Small intestine (tissue), 7 donors: Measurements from ENCODE around the gene HUNK. TPM values are rescaled to one million over a fixed set of nuclear protein-coding genes. Genes with fewer than 3 reads are reported as not detected.
A peak's percentile ranks its signal among the peaks of the same experiment; 100 is the strongest.
"Not testable (repeated sequence)": the region's sequence is repeated elsewhere in the genome, so short reads cannot be mapped to it uniquely, and the experiment has no call there.

Experiments
- DNase-seq, 2 donors: peaks; one replicate each; pipeline versions ENCODE4 v3.0.0 to v3.0.0-alpha.2; 2013
- FAIRE-seq: peaks from 2 replicates; lab custom pipeline; 2012; peaks lifted over from hg19 to GRCh38; lab: Jason Lieb, UNC
- H3K27ac ChIP-seq, 3 donors: one replicate each; pipeline ENCODE4 v1.5.1; 2013; ENCODE audit warnings: low read length in 2 of 3, mild to moderate bottlenecking in 2 of 3, control low read depth in 1 of 3, inconsistent platforms in 1 of 3, low read depth in 1 of 3, moderate library complexity in 1 of 3
- H3K27me3 ChIP-seq, 3 donors: one replicate each; pipeline ENCODE4 v1.6.1; 2013; ENCODE audit warnings: low read length in 3 of 3, inconsistent platforms in 1 of 3; ENCODE audit not compliant: control insufficient read depth in 3 of 3, insufficient read depth in 3 of 3
- H3K36me3 ChIP-seq, 3 donors: one replicate each; pipeline ENCODE4 v1.6.1; 2013; ENCODE audit warnings: low read length in 3 of 3, inconsistent platforms in 1 of 3, low read depth in 1 of 3, mild to moderate bottlenecking in 1 of 3, moderate library complexity in 1 of 3; ENCODE audit not compliant: control insufficient read depth in 3 of 3, insufficient read depth in 2 of 3
- H3K4me1 ChIP-seq, 3 donors: one replicate each; pipeline ENCODE4 v1.6.1; 2013; ENCODE audit warnings: low read length in 2 of 3, inconsistent platforms in 1 of 3, low read depth in 1 of 3, mild to moderate bottlenecking in 1 of 3, moderate library complexity in 1 of 3; ENCODE audit not compliant: control insufficient read depth in 3 of 3, insufficient read depth in 2 of 3
- H3K4me3 ChIP-seq, 3 donors: one replicate each; pipeline ENCODE4 v1.5.1; 2013; ENCODE audit warnings: low read length in 3 of 3, control low read depth in 1 of 3, inconsistent platforms in 1 of 3, low read depth in 1 of 3, mild to moderate bottlenecking in 1 of 3, moderate library complexity in 1 of 3
- H3K9me3 ChIP-seq, 2 donors: one replicate each; pipeline ENCODE4 v1.6.1; 2013; ENCODE audit warnings: low read depth in 1 of 2, low read length in 1 of 2; ENCODE audit not compliant: control insufficient read depth in 2 of 2, insufficient read depth in 1 of 2
- WGBS, 3 donors: extraction: QIAGEN DNeasy Blood & Tissue Kit; methylation state at CpG; one replicate each; pipeline ENCODE4 v1.1.7; 2013; 5-methylcytosine and 5-hydroxymethylcytosine counted together
- polyA plus RNA-seq, 4 donors: library from polyadenylated mRNA; stranded (reverse) in 3 of 4; unstranded in 1 of 4; fragments of 200-250 nt in 3 of 4; fragments of 120-200 nt in 1 of 4; gene quantifications; one replicate each; pipeline versions ENCODE4 v1.2.1 to v1.2.3, GENCODE V29; 2013
- donor health status: healthy with polysubstance abuse.
- donor health status: control.
- donor health status: control.
- donor health status: Bipolar disorder and iron deficiency.
- donor health status: healthy.

The HUNK gene
- polyA plus RNA-seq, 4 donors, result 1.1 to 8.4 (median 2.3) TPM

GRCh38 chr21:31862078-31862477 is 10.7 kb upstream of the HUNK start:
- Histone ChIP-seq H3K27me3 (no peaks in the 10 kb centered on the region), H3K9me3 (peaks cover 0 to 4% of the 10 kb centered on the region in 2 donors), H3K27ac (no peak overlapping the region), H3K36me3 (no peaks in the 10 kb centered on the region), H3K4me3 (no peak overlapping the region), H3K4me1 (no peaks in the 10 kb centered on the region)
- no peak for FAIRE-seq
- WGBS, 3 donors, result 79 to 89% (median 80%) methylated on average over 7 of the region's 7 CpGs
- DNase-seq, result no peak

GRCh38 chr21:31865429-31865970 is 7.3 kb upstream of the HUNK start:
- H3K9me3 ChIP-seq, result peaks cover 0 to 2% of the 10 kb centered on the region in 2 donors
- H3K27ac ChIP-seq, result no peak overlapping the region
- H3K4me3 ChIP-seq, result no peak overlapping the region
- H3K27me3 ChIP-seq, result no peaks in the 10 kb centered on the region
- FAIRE-seq (no peak), DNase-seq (no peak)
- WGBS, 3 donors, result 87 to 89% (median 89%) methylated on average over 11 of the region's 11 CpGs
- H3K36me3 ChIP-seq, result no peaks in the 10 kb centered on the region
- H3K4me1 ChIP-seq, result no peaks in the 10 kb centered on the region

- 8 to 15% (median 10%) methylated on average over 15 of the region's 15 CpGs for WGBS, 3 donors
- Histone ChIP-seq H3K27ac (no peak overlapping the region), H3K4me3 (no peak overlapping the region), H3K9me3 (no peaks in the 10 kb centered on the region), H3K36me3 (no peaks in the 10 kb centered on the region), H3K27me3 (no peaks in the 10 kb centered on the region), H3K4me1 (no peaks in the 10 kb centered on the region)
- FAIRE-seq, result no peak
- DNase-seq, result peak; percentile 80 to 90
Observed at GRCh38 chr21:31866077-31866511, 6.7 kb upstream of the HUNK start.

GRCh38 chr21:31869750-31870149 is 3.1 kb upstream of the HUNK start:
- Histone ChIP-seq H3K36me3 (peaks cover 0 to under 1% (median 0%) of the 10 kb centered on the region in 3 donors), H3K4me1 (peaks cover 0 to 11% (median 5%) of the 10 kb centered on the region in 3 donors), H3K4me3 (no peak overlapping the region), H3K27me3 (peaks cover 0 to under 1% (median 0%) of the 10 kb centered on the region in 3 donors), H3K9me3 (no peaks in the 10 kb centered on the region), H3K27ac (no peak overlapping the region)
- FAIRE-seq (no peak), DNase-seq (no peak)
- WGBS, 3 donors, result 60 to 86% (median 76%) methylated on average over 6 of the region's 6 CpGs

GRCh38 chr21:31870472-31871193 is 2.2 kb upstream of the HUNK start:
- no peaks in the 10 kb centered on the region for H3K9me3 ChIP-seq
- DNase-seq (no peak), FAIRE-seq (no peak)
- no peak overlapping the region for H3K4me3 ChIP-seq
- peaks cover 0 to 6% (median 0%) of the 10 kb centered on the region in 3 donors for H3K36me3 ChIP-seq
- no peak overlapping the region for H3K27ac ChIP-seq
- peaks cover 0 to 4% (median 0%) of the 10 kb centered on the region in 3 donors for H3K27me3 ChIP-seq
- H3K4me1 ChIP-seq, result peaks cover 0 to 16% (median 5%) of the 10 kb centered on the region in 3 donors
- WGBS, 3 donors, result 67 to 78% (median 69%) methylated on average over 8 of the region's 8 CpGs

GRCh38 chr21:31871371-31871770 is 1.4 kb upstream of the HUNK start:
- not testable (repeated sequence) for DNase-seq, H3K27ac ChIP-seq, H3K27me3 ChIP-seq, H3K4me3 ChIP-seq, H3K9me3 ChIP-seq, H3K36me3 ChIP-seq, FAIRE-seq
- WGBS, 3 donors, result 90 to 95% (median 92%) methylated on average over 14 of the region's 14 CpGs
- H3K4me1 ChIP-seq, result peaks cover 0 to 16% (median 5%) of the 10 kb centered on the region in 3 donors

- peaks cover 0 to 10% (median 0%) of the 10 kb centered on the region in 3 donors for H3K36me3 ChIP-seq
- H3K4me3 ChIP-seq, result peak overlapping the region in 2 of 3 donors; percentile 52 to 71
- peak overlapping the region in 2 of 3 donors; percentile 19 to 80 for H3K27ac ChIP-seq
- H3K4me1 ChIP-seq, result peaks cover 0 to 18% (median 5%) of the 10 kb centered on the region in 3 donors
- no peak for FAIRE-seq
- peaks cover 0 to 4% (median 0%) of the 10 kb centered on the region in 3 donors for H3K27me3 ChIP-seq
- no peaks in the 10 kb centered on the region for H3K9me3 ChIP-seq
- no peak for DNase-seq
- WGBS, 3 donors, result 2 to 7% (median 6%) methylated on average over 12 of the region's 12 CpGs
Observed at GRCh38 chr21:31872072-31872451, 758 bp upstream of the HUNK start.

GRCh38 chr21:31873275-31873695 is 465 bp downstream of the HUNK start:
- Histone ChIP-seq H3K4me3 (peak overlapping the region; percentile 52 to 71 (median 52)), H3K4me1 (peaks cover 0 to 21% (median 5%) of the 10 kb centered on the region in 3 donors), H3K27me3 (peaks cover 0 to 4% (median 0%) of the 10 kb centered on the region in 3 donors), H3K27ac (peak overlapping the region; percentile 12 to 48 (median 38)), H3K9me3 (no peaks in the 10 kb centered on the region), H3K36me3 (peaks cover 0 to 10% (median 0%) of the 10 kb centered on the region in 3 donors)
- 0 to 4% (median 1%) methylated on average over 8 to 58 of the region's 58 CpGs for WGBS, 3 donors
- FAIRE-seq (no peak), DNase-seq (peak in 1 of 2 donors; percentile 82)
